ENCODE data around the gene TMEM266.

Gene TMEM266

GRCh38 chr15:76070921-76071635, 11.3 kb downstream of the TMEM266 start:
- DNase-seq, result no peak

GRCh38 chr15:76071806-76072205, 12.0 kb downstream of the TMEM266 start:
- DNase-seq, result no peak

- no peak for DNase-seq
These were observed 13.8 kb downstream of the TMEM266 start for GRCh38 chr15:76073554-76073953.

GRCh38 chr15:76075046-76075445, 15.3 kb downstream of the TMEM266 start:
- no peak for DNase-seq

- no peak for DNase-seq
These were observed 18.6 kb downstream of the TMEM266 start for GRCh38 chr15:76078285-76078877.

GRCh38 chr15:76084256-76084655, 24.5 kb downstream of the TMEM266 start:
- DNase-seq, result no peak

GRCh38 chr15:76098685-76099084, 38.9 kb downstream of the TMEM266 start:
- DNase-seq, result no peak

- DNase-seq, result no peak
These were observed 39.6 kb downstream of the TMEM266 start for GRCh38 chr15:76099388-76099787.

- no peak for DNase-seq
These were observed 40.6 kb downstream of the TMEM266 start for GRCh38 chr15:76100361-76100760.

GRCh38 chr15:76101655-76102054, 41.9 kb downstream of the TMEM266 start:
- no peak for DNase-seq

- no peak for DNase-seq
These were observed 45.6 kb downstream of the TMEM266 start for GRCh38 chr15:76105391-76105790.

- DNase-seq, result peak in 1 of 2 experiments; percentile 41
These were observed 46.1 kb downstream of the TMEM266 start for GRCh38 chr15:76105911-76106310.

GRCh38 chr15:76107169-76107568, 47.4 kb downstream of the TMEM266 start:
- no peak for DNase-seq

GRCh38 chr15:76108021-76108723, 48.4 kb downstream of the TMEM266 start:
- peak in 1 of 2 experiments; percentile 55 for DNase-seq

- DNase-seq, result no peak
These were observed 49.3 kb downstream of the TMEM266 start for GRCh38 chr15:76109046-76109445.

GRCh38 chr15:76114561-76114960, 54.8 kb downstream of the TMEM266 start:
- DNase-seq, result no peak

- no peak for DNase-seq
These were observed 56.5 kb downstream of the TMEM266 start for GRCh38 chr15:76116138-76116885.

GRCh38 chr15:76117181-76117580, 57.4 kb downstream of the TMEM266 start:
- no peak for DNase-seq

- DNase-seq, result no peak
These were observed 59.0 kb downstream of the TMEM266 start for GRCh38 chr15:76118767-76119166.

- no peak for DNase-seq
These were observed 63.2 kb downstream of the TMEM266 start for GRCh38 chr15:76123031-76123430.

GRCh38 chr15:76127169-76127568, 67.4 kb downstream of the TMEM266 start:
- DNase-seq, result no peak

- no peak for DNase-seq
These were observed 68.1 kb downstream of the TMEM266 start for GRCh38 chr15:76127880-76128279.

GRCh38 chr15:76134537-76134936, 74.8 kb downstream of the TMEM266 start:
- no peak for DNase-seq

All from NCI-H526 (cell line).